HG02763 (cell line): ENCODE data around the gene ROR2.
"Not testable (repeated sequence)": the region's sequence is repeated elsewhere in the genome, so short reads cannot be mapped to it uniquely, and the experiment has no call there.

ENCODE experiments used
- ATAC-seq: cut with Tn5 transposase; IDR thresholded peaks from one replicate; pipeline ENCODE4 v1.9.1; 2021; ENCODE audit warnings: mild to moderate bottlenecking, moderate library complexity; ENCODE audit not compliant: unreplicated experiment

Gene ROR2

GRCh38 chr9:91803970-91804752 lies 145.9 kb downstream of the ROR2 start:
- ATAC-seq, result no peak

GRCh38 chr9:91803151-91803940 lies 146.7 kb downstream of the ROR2 start:
- ATAC-seq, result no peak

- ATAC-seq, result no peak
Observed at GRCh38 chr9:91802391-91802790, 147.6 kb downstream of the ROR2 start.

GRCh38 chr9:91800473-91801030 lies 149.5 kb downstream of the ROR2 start:
- no peak for ATAC-seq

GRCh38 chr9:91799113-91799744 lies 150.8 kb downstream of the ROR2 start:
- ATAC-seq, result no peak

GRCh38 chr9:91798273-91799112 lies 151.5 kb downstream of the ROR2 start:
- ATAC-seq, result not testable (repeated sequence)

GRCh38 chr9:91797517-91797916 lies 152.5 kb downstream of the ROR2 start:
- ATAC-seq, result not testable (repeated sequence)

- ATAC-seq, result not testable (repeated sequence)
Observed at GRCh38 chr9:91796516-91796915, 153.5 kb downstream of the ROR2 start.

GRCh38 chr9:91795598-91796241 lies 154.3 kb downstream of the ROR2 start:
- ATAC-seq, result no peak

- not testable (repeated sequence) for ATAC-seq
Observed at GRCh38 chr9:91793371-91793770, 156.7 kb downstream of the ROR2 start.

GRCh38 chr9:91790917-91791316 lies 159.1 kb downstream of the ROR2 start:
- ATAC-seq, result no peak

- no peak for ATAC-seq
Observed at GRCh38 chr9:91789941-91790340, 160.1 kb downstream of the ROR2 start.

GRCh38 chr9:91787931-91788330 lies 162.1 kb downstream of the ROR2 start:
- ATAC-seq, result no peak

- no peak for ATAC-seq
Observed at GRCh38 chr9:91786132-91786896, 163.7 kb downstream of the ROR2 start.

- ATAC-seq, result no peak
Observed at GRCh38 chr9:91785447-91785842, 164.6 kb downstream of the ROR2 start.

- no peak for ATAC-seq
Observed at GRCh38 chr9:91784673-91785446, 165.2 kb downstream of the ROR2 start.

- ATAC-seq, result no peak
Observed at GRCh38 chr9:91783876-91784672, 166.0 kb downstream of the ROR2 start.

GRCh38 chr9:91783411-91783810 lies 166.6 kb downstream of the ROR2 start:
- ATAC-seq, result no peak
